HG03280 (cell line): Measurements from ENCODE around the gene SPDYA.
A peak's percentile ranks its signal among the peaks of the same experiment; 100 is the strongest.

Experiments
- ATAC-seq: cut with Tn5 transposase; IDR thresholded peaks from one replicate; pipeline ENCODE4 v1.9.1; 2021; ENCODE audit warnings: mild to moderate bottlenecking, moderate library complexity; ENCODE audit not compliant: unreplicated experiment

The SPDYA gene

DNA sequence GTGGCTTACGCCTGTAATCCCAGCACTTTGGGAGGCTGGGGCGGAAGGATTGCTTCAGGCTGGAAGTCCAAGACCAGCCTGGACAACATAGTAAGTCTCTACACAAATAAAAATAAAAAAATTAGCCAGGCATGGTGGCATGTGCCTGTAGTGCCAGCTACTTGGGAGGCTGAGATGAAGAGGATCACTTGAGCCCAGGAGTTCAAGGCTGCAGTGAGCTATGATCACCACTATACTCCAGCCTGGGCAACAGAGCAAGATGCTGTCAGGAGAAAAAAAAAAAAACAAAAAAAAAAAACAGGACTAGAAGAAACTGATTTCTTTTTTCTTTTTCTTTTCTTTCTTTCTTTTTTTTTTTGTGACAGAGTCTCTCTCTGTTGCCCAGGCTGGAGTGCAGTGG lies 13.6 kb downstream of the SPDYA start:
- no peak for ATAC-seq

DNA sequence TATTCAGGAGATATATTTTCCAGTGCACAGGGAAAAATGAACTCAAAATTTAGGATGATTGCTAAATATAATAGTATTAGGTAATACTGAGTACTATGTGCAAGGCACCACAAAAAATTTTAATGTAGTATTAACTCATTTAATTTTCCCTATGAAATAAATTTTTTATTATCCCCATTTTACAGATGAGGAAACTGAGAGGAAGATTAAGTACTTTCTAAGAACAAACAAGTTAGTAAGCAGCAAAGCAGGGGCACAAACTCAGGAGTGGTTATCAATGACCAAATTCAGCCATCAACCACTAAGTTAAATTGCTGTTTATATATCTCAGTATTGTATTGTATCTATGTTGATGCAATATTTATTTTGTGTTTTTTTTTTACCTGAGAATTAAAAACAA lies 14.2 kb downstream of the SPDYA start:
- ATAC-seq: no peak

DNA sequence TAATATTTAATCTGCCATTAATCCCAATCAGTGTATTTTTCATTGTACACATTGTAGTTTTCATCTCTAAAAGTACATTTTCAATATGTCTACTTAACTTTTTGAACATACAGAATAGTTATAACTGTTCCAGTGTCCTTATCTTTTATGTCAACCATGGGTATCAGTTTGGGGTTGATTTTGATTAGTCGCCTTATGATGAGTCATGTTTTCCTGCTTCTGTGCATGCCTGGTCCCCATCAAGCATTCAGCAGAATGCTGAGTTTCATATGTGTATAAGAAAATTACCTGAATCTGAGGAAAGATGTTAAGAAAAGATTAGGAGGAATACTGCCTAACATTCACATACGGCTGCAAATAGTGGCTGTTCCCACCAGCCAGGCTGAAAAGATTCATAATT lies 17.7 kb downstream of the SPDYA start:
- no peak for ATAC-seq

DNA sequence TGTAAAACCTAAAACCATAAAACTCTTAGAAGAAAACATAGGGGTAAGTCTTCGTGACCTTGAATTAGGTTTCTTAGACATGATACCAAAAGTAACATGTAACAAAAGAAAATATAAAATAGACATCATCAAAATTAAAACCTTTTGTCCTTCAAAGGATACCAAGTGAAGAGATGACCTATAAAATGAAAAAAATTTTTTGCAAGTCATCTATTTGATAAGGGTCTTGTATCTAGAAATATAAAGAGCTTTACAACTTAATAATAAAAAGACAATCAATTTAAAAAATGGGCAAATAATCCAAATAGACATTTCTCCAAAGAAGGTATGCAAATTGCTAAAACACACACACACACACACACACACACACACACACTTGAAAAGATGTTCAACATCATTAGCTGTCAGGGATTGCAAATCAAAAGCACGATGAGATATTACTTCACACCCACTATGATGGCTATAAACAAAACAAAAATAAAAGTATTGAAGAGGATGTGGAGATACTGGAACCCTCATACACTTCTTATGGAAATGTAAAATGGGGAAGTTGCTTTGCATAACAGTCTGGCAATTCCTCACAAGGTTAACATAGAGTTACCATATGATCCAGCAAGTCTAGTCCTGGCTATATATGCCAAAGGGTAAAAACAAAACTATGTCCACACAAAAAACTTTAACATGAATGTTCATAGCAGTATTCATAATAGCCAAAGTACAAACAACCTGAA lies 23.3 kb downstream of the SPDYA start:
- ATAC-seq: no peak

DNA sequence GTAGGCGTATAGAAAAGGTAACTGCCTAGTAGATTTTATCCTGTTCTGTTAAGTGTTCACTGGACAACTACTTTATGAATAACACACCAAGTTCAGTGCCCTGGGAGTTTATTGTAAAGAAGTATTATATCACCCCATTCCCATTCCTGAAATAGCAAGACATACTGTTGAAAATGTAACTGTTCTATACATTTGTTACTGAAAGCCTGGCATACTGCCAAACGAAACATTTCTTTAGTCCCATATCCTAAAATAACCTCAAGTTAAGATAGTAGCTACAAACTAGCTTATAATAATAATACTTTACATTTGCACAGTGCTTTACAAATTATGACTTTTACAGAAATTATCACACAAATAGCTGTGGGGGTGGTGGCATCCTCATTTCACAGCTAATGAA lies 25.1 kb downstream of the SPDYA start:
- ATAC-seq: no peak

DNA sequence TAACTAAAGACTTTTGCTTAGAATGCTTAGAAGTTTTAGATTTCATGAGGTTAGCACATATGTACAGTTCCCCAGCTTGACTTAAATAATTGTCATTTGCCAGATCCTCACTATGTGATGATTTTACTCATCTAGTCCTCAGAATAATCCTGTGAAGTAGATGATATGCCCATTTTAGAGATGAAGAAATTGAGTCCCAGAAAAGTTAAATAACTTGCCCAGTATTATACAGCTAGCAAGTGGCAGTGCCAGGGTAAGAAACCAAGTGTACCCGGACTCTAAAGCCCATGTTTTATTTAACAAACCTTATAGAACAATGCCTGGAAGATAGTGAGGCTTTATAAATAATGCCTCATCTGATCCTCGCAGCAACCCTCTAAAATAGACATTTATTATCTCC lies 28.3 kb downstream of the SPDYA start:
- no peak for ATAC-seq

DNA sequence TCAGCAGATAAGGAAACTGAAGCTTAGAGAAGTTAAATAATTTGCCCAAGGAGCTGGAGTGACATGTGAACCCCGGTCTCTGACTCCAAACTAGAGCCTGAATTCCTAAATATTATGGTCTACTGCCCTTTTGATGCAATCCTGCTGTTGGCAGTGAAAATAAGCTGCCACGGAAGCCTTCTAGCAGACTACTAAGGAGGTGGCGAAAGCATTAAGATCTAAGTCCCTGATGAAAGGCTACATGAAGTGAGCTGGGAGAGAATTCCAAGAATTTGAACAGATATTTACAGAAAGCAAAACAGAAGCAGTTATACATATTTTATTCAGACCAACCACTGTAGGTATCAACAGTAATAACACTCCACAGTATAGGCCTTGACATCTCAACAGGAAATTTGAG lies 31.4 kb downstream of the SPDYA start:
- ATAC-seq: no peak

DNA sequence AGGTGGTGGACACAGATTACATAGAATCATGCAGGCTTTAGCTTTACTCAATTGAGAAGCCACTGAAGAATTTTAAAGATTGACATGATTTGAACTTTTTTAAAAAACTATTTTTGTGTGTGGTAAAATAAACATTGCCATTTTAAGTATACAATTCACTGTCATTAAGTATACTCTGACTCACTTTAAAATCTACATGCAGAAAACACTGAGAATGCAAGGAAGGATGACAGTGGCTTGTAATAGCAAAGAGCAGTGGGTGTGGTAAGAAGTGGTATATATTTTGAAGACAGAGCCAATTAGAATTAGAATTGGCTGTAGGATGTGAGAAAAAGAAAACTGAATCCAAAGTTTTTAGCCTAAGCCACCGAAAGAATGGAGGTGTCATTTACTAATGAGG lies 44.6 kb downstream of the SPDYA start:
- no peak for ATAC-seq

DNA sequence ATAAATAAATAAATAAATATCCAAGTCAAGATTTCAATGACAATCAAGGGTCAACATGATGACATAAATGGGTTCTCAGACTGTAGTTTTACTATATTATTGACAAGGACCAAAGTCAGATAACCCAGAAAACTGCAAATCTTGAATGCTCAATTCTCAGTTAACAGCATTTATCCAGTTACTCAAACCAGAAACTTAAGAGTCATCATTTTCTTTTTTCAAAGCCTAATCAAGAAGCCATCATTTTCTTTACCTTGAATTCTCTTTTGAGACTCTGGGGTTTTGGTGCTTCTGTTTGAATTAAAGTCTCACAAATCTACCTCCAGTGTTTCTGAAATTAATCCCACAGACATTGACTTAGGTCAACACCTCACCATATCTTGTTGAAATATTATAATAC lies 45.3 kb downstream of the SPDYA start:
- no peak for ATAC-seq

DNA sequence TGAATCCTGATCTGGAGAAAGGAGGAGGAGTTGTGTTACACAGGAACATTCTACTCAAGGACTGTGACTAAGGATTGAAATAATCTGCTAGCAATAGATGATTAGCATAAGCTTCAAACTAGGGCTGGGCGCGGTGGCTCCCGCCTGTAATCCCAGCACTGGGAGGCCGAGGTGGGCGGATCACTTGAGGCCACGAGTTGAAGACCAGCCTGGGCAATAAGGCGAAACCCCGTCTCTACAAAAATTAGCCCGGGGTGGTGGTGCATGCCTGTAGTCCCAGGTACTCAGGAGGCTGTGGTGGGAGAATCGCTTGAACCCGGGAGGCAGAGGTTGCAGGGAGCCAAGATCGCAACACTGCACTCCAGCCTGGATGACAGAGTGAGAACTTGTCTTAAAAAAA lies 58.0 kb downstream of the SPDYA start:
- ATAC-seq: no peak

DNA sequence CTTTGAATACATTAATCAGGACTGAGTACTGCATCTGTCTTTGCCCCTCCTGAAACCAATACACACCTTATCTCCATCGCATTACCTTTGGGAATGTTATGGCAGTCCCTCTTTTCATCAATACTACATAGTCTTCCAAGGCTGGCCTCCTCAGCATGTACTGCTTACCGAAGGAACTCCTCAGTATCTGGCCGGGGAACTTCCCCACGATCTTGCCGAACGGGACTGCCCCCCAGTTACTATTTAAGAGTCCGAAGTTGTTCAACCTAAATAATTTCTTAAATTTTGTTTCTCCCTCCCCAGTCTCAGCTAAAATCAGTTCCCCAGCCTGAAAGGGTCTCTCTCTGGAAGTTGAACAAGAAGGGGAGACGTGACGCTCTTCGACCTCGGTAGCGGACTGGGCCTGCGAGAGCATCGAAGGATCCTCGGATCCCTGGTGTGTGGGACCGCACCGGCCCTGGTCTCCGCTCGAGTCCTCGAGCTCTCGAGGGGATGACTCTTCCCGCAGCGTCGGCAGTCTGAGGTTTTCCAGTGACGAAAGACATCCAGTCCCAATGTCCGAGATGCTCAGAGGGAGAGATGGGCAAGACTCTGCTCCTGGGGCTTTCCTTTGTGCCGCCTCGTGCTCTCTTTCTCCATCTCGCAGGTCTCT lies 59.0 kb downstream of the SPDYA start:
- ATAC-seq: peak; percentile 18

DNA sequence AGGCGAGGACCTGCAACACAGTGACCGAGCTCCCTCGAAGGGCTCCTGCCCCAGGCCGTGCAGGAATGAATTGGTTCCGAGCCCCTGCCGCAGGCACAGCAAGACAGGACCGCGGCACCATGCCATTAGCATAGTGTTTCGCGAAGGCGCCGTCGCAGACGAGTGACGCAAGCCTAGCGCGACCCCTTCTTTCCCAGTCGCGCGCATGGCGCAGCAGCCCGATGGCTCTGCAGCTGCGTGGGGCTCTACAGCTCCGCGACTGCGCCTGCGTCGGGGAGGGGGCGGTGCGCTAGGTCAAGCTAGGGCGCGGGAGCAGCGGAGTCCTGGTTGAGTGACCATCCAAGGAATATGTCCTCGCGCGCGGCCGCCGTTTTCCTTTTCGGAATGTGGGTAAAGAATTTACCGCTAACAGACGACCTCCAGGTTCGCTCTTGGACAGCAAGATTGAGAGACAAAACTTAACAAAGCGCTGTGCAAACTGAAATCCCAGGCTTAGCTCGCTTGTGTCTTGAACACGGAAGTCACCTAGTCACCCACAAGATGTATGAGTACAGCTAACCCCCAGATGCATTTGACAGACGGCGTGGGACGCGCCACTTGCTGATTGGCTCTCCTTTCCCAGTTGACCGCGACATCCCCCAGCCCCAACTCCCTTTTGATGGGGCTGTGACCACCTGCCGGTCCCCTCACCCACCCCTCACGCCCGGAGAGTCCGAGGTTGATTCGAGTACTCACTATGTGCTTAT lies 59.7 kb downstream of the SPDYA start, which contains the start of gene TRMT61B:
TRMT61B (minus strand) TSS at position 164 of the 746 bp plus-strand sequence; CDS start at position 132, 32 bp downstream.
- ATAC-seq: peak; percentile 95

DNA sequence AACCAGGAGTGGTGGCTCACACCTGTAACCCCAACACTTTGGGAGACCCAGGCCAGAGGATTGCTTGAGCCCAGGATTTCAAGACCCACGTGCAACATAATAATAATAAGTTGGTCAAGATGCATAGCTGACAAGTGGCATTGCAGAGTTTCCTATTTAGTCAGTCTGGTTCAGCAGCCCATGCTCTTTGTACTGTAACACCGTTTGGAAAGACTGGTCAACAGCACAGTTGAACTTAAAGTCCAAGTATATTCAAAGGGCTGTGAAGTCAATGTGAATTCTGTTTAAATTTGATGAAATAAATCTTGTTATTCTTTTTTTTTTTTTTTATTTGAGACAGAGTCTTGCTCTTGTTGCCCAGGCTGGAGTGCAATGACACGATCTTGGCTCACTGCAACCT lies 61.0 kb downstream of the SPDYA start:
- ATAC-seq: no peak

DNA sequence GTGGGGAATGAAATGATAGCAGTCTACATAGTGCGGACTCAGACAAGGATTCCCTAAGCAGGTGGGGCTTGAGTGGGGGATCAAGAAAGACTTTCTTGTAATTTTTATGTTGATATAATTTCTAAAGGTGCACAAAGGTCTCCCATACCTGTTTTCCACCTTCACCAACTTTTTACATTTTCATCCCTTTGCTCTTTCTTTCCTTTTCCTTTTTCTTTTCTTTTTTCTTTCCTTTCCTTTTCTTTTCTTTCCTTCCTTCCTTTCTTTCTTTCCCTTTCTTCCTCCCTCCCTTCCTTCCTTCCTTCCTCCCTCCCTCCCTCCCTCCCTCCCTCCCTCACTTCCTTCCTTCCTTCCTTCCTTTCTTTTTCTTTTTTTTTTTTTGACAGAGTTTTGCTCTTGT lies 69.6 kb downstream of the SPDYA start:
- no peak for ATAC-seq

DNA sequence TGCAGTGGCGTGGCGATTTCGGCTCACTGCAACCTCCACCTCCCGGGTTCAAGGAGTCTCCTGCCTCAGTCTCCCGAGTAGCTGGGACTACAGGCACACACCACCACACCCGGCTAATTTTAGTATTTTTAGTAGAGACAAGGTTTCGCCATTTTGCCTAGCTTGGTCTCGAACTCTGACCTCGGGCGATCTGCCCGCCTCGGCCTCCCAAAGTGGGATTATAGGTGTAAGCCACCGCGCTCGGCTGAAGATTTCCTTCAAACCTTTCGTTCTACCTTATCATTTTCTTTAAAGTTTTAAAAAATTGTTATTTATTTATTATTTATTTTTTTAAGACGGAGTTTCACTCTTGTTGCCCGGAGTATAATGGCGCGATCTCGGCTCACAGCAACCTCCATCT lies 82.9 kb downstream of the SPDYA start:
- no peak for ATAC-seq

DNA sequence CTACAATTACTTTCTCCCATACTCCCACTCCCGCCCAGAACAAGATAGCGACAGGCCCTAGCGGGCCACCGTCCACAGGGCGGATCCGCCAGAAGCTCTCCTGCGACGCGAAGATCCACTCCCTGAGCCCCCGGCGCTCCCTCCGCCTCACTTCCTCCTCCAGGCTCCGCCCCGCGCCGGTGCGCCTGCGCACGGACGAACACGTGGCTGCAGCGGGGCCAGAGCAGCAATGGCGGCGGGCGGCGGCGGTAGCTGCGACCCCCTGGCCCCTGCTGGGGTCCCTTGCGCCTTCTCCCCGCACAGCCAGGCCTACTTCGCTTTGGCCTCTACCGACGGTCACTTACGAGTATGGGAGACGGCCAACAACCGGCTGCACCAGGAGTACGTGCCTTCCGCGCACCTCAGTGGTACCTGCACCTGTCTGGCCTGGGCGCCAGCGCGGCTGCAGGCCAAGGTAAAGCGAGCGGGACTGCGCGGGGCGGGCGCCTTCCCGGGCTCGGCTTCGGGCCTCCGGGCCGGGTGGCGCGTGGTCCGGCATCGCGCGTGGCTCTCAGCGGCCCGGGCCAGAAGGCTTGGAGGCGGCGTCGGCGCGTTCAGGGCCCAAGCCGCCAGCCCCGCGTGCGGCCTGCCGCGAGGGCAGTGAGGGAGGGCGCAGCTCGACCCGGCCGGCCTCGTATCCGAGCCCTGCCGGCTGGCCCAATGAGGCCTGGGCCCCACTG lies 84.0 kb downstream of the SPDYA start, which contains the start of gene WDR43:
WDR43 (plus strand) TSS at position 198 of the 719 bp plus-strand sequence; CDS start at position 230, 32 bp downstream.
- peak; percentile 87 for ATAC-seq

DNA sequence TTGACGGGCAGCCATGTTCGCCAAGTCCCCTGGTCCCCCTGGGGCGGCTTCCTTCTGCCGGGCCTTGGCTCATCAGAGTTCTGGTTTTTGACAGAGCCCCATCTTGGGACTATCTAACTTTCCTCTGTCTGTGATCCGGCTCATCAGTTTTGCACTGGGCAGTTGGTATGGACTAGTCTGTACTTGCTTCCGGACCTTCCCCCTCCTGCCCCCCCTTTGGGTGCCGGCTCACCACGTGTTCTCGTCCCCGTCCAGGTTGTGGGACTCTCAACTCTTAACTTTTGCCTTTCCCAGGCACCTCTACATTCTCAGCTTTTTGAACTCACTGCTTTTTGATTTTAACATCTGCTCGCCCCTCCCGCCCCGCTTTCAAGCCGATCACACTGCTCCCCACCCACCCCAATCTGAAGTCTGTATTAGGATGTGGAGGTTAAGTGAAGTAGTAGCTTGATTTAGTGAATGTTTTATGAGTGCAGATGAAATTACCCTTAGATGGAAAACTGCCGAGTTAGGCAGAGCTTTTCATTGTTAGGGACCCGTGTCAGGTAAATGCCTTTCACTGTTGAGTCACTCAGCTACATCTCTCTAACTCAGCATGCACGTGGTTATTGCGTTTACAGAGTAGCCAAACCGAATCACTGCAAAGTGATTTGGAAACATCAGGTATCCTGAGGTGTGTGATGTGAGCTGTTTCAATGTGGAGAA lies 84.7 kb downstream of the SPDYA start:
- ATAC-seq: peak; percentile 32

DNA sequence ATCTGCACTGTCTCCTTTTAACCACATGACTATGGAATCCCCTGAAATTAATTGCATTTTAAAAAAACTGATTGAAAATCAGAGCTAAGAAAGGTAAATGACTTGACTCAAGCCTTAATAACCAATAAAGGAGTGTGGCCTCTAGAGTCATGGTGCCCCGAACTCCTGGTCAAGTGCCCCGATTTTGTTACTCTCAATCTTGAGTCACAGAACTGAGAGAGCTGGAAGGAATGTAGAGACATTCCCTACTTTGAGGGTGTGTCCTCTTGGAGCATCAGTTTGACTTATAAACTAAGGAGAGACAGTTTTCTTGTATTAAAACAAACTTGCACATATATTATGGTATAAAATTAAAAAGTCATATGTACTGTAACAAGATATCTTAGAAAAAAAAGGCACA lies 86.3 kb downstream of the SPDYA start:
- no peak for ATAC-seq

DNA sequence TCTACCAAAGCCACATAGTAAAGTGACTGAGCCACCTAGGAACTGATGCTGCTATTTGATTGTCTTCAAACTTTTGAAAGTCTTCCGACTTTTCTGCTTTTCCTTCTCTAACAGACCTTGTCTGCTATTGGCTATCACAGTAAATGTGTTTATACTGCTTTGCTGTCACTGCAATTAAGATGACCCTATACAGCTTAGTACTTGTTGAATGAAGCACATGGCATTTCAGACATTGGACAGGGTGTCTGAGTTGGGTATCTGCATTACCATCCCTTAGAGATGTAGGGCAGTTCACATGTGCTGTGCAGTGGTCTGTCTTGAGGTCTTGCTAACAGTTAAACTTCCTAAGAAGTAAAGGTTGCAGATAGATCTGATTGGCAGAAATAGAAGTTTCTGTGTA lies 87.4 kb downstream of the SPDYA start:
- ATAC-seq: no peak
